HG03108 (cell line): Measurements from ENCODE around the gene GLOD5.

ENCODE experiments used
- ATAC-seq: cut with Tn5 transposase; IDR thresholded peaks from one replicate; pipeline ENCODE4 v1.9.1; 2021; ENCODE audit warnings: moderate library complexity; ENCODE audit not compliant: unreplicated experiment

The GLOD5 gene

GRCh38 chrX:48753708-48754228, 7.8 kb upstream of the GLOD5 start:
- ATAC-seq: no peak

DNA sequence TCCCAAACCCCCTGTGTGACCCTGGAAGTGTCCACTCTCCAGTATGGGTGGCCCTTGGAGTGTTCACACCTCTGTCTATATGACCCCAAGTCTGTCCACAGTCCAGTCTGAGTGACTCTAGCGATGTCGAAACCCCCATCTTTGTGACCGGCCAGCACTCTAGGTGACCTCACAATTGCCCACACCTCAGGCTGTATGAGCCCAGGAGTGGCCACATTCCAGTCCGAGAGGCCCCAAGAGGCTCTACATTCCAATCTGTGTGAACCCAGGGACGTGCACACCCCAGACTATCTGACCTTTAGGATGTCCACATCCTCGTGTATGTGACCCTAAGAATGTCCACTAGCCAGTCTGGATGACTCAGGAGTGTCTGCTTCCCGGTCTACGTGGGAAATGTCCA, 7.3 kb upstream of the GLOD5 start:
- ATAC-seq: no peak

DNA sequence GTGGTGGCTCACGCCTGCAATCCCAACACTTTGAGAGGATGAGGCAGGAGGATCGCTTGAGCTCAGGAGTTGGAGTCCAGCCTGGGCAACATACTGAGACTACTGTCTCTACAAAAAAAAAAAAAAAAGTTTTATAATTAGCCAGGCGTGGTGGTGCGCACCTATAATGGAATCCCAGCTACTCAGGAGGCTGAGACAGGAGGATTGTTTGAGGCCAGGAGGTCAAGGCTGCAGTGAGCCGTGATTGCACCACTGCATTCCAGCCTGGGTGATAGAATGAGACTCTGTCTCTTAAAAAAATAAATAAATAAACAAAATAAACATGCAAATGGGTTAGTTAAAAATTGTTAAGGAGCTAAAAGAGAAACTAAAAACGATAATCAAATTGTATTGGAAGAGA, 7.7 kb downstream of the GLOD5 start:
- ATAC-seq: no peak

- ATAC-seq: no peak
Measured at GRCh38 chrX:48770296-48770695, 8.7 kb downstream of the GLOD5 start.

- ATAC-seq: no peak
Measured at GRCh38 chrX:48772602-48773001, 11.1 kb downstream of the GLOD5 start.

DNA sequence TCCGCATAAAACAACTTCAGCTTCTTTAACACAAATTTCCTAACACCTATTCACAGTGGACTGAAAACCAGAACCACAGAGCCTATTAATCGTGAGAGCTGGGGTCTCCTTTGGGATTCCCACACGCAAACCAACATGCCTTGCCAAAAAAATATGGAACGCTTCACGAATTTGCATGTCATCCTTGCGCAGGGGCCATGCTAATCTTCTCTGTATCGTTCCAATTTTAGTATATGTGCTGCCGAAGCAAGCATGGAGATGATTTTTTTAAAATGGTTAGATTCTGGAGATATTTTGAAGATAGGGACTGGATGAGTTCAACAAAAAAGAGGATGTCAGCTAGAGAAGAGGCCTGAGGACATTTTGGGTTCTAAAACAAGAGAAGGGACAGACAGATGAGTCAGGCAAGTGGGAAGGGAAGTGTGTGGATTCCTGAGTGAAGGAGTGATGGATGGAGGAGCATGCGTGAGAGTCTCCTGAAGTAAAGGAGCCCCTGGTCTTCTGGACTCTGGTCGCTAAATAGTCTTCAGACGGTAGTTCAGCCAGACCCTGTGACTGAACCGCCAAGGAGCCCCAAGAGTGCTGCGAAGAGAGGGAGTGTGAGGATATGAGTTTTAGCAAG, 15.4 kb downstream of the GLOD5 start:
- no peak for ATAC-seq

DNA sequence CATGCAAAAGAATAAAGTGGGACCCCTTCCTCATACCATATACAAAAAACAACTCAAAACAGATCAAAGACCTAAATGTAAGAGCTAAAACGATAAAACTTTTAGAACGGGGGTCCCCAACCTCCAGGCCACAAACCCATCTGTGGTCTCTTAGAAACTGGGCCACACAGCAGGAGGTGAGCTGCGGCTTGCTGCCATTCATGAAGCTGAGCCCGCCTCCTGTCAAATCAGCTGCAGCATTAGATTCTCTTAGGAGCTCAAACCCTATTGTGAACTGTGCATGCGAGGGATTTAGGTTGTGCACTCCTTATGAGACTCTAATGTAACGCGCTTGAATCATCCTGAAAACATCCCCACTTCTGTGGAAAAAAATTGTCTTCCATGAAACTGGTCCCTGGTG, 17.9 kb downstream of the GLOD5 start:
- ATAC-seq: no peak

DNA sequence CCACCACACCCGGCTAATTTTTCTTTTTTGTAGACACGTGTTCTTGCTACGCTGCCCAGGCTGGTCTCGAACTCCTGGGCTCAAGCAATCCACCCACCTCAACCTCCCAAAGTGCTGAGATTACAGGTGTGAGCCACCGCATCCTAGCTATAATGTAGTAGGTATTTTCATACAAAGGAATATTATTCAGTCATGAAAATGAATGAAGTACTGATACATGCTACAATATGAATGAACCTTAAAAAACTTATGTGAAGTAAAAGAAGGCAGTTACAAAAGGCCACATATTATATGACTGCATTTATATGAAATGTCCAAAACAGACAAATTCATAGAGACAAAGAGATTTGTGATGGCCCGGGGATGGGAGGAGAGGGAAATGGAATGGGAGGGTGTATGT, 20.2 kb downstream of the GLOD5 start:
- no peak for ATAC-seq

DNA sequence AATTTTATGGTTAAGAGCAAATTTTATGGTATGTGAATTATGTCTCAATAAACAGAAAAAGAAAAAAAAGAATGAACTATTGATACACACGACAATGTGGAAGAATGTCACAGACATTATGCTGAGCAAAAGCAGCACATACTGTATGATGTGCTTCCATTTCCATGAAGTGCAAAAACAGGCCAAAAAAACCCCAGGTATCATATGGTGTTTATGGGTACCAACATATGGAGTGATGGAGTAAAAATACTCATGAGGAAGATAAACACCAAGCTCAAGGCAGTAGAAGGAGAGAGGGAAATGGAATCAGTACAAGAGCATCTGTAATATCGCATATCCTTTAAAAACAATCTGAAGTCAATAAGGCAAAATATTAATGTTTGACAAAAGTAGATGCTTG, 20.7 kb downstream of the GLOD5 start:
- ATAC-seq: no peak

DNA sequence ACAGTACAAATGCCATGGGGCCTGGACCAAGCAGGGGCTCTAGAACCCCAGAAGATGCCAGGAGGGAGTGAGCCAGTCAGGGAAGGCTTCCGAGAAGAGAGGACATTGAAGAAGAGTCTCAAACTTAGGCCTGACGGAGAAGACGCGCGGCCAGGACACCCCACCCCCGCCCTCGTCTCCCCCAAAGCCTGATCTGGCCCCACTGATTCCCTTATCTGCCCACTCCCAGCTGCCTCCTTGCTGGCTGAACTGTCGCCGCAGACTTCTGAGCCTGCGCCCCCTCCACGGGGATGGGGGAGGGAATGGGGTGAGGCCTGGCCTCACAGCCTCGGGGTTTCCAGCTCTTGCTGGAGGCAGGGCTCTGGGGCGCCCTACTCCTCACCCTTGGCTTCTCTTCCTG, 21.2 kb downstream of the GLOD5 start:
- ATAC-seq: no peak

DNA sequence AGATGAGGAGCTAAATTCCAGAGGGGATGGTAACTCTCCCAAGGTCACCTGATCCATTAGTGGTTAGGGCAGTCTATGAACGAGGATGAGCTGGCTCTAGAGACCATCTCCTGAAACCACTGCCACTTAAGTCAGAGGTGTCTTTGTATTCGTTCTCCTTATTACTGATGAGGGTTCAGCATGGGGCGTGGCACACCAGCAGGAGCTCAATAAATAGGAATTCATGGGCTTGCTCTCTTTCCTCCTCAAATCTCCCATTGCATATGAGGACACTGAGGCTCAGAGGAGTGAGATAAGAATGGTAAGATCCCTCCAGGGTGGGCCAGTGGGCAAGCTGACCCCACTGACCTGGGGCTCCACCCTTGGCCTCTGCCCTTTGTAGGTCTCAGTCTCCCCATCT, 23.2 kb downstream of the GLOD5 start:
- ATAC-seq: no peak

- no peak for ATAC-seq
Measured at GRCh38 chrX:48785186-48785539, 23.6 kb downstream of the GLOD5 start.

DNA sequence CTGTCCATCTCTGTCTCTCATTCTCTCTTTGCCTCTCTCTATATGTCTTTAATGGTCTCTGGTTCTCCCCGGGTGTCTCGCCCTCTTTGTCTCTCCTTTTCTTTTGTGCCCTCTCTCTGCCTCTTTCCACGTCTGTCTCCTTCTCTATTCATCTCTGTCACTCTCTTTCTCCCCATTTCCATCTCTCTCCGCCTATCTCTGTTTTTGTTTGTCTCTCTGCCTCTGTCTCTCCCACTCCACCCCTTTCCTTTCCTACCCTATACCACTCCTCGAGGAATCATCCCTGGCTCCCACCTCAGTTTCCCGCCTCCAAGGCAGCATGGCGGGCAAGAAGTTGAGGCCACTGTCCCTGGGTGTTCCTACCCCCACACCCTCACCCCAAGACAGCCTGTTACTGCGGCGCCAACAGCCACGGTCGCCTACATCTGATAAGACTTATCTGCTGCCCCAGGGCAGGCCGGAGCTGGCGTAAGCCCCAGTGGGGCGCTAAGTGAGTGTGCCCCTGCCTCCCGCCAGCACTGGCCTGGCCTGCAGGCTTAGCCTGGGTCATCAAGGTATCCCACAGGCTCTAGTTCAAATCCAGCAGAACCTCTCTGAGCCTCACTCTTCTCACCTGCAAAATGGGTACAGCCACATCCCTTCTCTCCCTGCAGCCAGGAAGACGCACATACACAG, 24.1 kb downstream of the GLOD5 start:
- no peak for ATAC-seq

DNA sequence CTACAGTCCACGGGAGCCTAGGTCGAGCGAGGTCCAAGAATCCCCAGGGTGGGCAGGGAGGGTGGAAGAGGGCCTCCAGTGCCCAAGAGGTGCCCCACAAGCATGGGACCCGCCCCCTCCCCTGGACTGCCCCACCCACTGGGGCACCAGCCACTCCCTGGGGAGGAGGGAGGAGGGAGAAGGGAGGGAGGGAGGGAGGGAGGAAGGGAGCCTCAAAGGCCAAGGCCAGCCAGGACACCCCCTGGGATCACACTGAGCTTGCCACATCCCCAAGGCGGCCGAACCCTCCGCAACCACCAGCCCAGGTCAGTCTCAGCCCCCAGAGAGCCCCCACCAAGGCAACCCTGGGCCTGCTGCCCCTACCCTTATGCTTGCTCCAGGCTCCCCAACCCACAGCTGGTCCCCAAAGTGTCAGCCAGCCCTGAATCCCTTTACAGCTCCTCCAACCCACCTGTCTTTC, 24.8 kb downstream of the GLOD5 start, which contains the start of gene GATA1:
Gene GATA1 (plus strand): TSS at position 250 of the 460 bp plus-strand sequence. CDS start 4,520 bp downstream, outside the sequence.
- ATAC-seq: no peak

- ATAC-seq: no peak
Measured at GRCh38 chrX:48786825-48787504, 25.4 kb downstream of the GLOD5 start.

- no peak for ATAC-seq
Measured at GRCh38 chrX:48787505-48788443, 26.2 kb downstream of the GLOD5 start.

DNA sequence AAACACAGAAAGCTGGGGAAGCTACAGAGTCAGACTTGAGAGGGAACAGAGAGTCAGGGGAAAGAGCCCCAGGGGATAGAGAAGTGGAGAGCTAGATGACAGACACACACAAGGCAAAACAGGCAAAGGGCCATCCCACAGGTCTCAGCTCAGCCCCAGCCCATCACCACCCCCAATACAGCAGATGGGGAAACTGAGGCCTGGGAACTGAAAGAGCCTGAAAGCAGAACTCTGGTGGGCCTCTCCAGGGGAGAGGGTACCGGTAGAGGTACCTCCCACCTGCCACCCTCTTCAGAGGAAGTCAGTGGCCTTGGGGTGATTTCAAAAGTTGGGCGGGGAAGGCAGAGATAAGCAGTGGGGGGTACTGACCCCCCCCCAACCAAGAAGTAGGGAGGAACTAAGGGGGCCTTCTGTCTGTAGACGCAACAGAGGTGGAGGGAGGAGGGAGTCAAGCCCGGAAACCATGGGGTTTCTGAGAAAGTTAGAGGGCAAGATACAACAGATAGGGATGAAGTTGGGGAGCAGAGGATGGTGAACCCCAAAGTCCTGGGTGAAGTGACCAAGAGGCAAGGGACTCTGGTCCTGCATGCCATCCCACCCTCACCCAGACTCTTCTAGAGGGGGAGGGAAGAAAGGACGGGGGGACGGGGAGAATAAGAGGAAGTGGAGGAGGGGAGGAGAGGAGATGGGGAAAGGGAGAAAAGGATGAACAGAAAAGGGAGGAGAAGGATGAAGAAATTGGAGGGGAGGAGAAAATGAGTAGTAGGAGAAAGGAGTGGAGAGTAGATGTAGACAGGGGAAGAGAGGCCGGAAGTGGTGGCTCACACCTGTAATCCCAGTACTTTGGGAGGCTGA, 28.0 kb downstream of the GLOD5 start:
- ATAC-seq: no peak

GRCh38 chrX:48790477-48790876, 28.9 kb downstream of the GLOD5 start:
- ATAC-seq: no peak

DNA sequence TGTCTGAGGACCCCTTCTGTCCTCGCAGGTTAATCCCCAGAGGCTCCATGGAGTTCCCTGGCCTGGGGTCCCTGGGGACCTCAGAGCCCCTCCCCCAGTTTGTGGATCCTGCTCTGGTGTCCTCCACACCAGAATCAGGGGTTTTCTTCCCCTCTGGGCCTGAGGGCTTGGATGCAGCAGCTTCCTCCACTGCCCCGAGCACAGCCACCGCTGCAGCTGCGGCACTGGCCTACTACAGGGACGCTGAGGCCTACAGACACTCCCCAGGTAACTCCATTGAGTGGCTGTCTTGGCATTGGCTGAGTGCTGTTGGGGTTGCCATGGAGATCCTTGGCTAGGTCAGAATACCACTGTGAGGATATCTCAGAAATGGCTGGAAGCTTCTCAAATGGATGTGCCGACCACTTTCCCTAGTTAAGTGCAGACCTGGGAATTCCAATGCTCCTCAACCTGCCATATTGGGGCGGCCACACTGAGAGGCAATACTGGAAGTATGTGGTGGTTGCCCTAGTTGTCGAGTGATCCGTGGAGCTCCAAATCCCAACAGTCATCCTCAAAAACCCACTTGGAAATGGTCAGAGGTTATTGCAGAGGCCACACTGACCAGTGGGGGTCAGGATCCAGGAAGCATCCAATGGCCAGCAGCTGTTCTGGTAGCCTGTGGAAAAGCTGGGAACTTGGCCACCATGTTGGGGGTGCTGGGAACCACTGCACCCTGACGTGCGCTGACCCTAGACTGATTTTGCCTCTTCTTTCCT, 29.7 kb downstream of the GLOD5 start:
- ATAC-seq: no peak
